Kidney epithelial cell (primary cell): ENCODE measurements around the gene GAK. TPM values are rescaled to one million over a fixed set of nuclear protein-coding genes. Genes with fewer than 3 reads are reported as not detected.

ENCODE experiments used
- DNase-seq: peaks from one replicate; pipeline ENCODE4 v3.0.0-alpha.2; 2010; ENCODE audit warnings: low read depth
- H3K27me3 ChIP-seq: 2 replicates; pipeline ENCODE4 v1.6.0; 2011; ENCODE audit warnings: low read length; ENCODE audit not compliant: control insufficient read depth, insufficient read depth
- H3K36me3 ChIP-seq: 2 replicates; pipeline ENCODE4 v1.5.1; 2011; ENCODE audit warnings: low read length; ENCODE audit not compliant: control insufficient read depth, insufficient read depth
- H3K4me3 ChIP-seq: 2 replicates; pipeline ENCODE4 v1.5.1; 2011; ENCODE audit warnings: low read depth, mild to moderate bottlenecking, control low read depth, low read length
- total RNA-seq: library from RNA; depleted of rRNA; stranded (reverse); fragments of >200 nt; gene quantifications from 2 replicates; pipeline ENCODE4 v1.2.3, GENCODE V29; 2015
- TF ChIP-seq, protein P1 (sequence below): IDR thresholded peaks from 2 replicates; pipeline ENCODE4 v1.5.1; 2011; ENCODE audit warnings: mild to moderate bottlenecking, moderate library complexity, low read length, control low read depth, inconsistent platforms; ENCODE audit not compliant: insufficient read depth, poor library complexity, severe bottlenecking

The GAK gene
- total RNA-seq, 1 donor from 2014 or later: 131 TPM

DNA sequence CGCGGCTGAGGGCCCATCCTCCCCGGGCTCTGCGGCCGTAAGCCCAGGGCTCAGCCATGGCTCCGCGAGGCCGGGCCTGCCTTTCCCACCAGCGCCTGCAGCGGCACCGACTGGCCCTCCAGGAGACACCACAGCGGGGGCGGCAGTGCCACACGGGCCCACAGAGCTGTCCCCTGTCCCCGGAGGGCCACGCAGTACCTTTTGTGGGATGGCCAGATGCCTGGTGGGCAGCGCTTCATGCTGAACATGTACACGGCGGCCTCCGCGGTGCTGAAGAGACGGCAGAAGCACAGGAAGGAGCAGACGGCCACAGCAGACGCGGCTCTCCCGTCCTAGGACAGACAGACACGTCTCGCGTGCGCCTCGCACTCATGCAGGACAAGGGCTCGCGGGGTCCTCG, 50.4 kb downstream of the GAK start:
- TF ChIP-seq, protein P1, sequence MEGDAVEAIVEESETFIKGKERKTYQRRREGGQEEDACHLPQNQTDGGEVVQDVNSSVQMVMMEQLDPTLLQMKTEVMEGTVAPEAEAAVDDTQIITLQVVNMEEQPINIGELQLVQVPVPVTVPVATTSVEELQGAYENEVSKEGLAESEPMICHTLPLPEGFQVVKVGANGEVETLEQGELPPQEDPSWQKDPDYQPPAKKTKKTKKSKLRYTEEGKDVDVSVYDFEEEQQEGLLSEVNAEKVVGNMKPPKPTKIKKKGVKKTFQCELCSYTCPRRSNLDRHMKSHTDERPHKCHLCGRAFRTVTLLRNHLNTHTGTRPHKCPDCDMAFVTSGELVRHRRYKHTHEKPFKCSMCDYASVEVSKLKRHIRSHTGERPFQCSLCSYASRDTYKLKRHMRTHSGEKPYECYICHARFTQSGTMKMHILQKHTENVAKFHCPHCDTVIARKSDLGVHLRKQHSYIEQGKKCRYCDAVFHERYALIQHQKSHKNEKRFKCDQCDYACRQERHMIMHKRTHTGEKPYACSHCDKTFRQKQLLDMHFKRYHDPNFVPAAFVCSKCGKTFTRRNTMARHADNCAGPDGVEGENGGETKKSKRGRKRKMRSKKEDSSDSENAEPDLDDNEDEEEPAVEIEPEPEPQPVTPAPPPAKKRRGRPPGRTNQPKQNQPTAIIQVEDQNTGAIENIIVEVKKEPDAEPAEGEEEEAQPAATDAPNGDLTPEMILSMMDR: no peak
- peaks cover 4% of the 10 kb centered on the region for H3K36me3 ChIP-seq
- H3K27me3 ChIP-seq: no peaks in the 10 kb centered on the region
- no peak overlapping the region for H3K4me3 ChIP-seq
- DNase-seq: no peak

DNA sequence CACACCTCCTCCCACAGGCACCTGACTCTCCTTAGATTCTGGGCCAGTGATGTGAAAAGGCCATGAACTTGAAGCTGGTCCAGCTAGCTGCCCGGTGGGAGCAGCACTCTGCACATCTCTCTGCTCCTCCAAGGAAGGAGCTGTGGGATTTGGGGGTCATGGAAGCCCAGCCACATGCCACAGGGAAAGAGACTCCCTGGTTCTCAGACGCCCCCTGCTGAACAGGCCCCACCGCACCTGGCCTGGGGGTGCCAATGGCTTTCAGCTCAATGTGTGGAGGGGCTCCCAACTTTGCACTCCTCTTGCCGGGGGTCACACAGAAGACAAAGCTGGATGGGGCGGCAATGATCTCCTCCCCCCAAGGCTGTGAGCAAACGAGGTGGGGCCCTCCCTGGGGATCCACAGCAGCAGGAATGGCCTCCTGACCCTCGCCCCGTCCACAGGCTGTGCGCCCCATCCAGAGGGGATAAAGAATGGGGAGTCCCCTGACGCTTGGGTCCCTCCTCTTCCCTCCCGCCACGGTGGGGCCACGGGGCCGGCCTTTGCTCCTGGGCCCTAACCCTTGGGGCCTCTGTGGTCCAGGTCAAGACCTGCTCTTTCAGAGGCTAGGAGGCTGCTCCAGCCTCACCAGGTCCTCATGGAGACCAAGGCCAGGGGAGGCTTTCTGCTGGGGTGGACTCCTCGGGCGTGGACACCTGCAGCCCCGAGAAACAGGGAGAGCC, 51.3 kb downstream of the GAK start:
- Histone ChIP-seq H3K27me3 (no peaks in the 10 kb centered on the region), H3K36me3 (peaks cover 6% of the 10 kb centered on the region), H3K4me3 (no peak overlapping the region)
- DNase-seq: no peak
- TF ChIP-seq, protein P1: peak; percentile 9

DNA sequence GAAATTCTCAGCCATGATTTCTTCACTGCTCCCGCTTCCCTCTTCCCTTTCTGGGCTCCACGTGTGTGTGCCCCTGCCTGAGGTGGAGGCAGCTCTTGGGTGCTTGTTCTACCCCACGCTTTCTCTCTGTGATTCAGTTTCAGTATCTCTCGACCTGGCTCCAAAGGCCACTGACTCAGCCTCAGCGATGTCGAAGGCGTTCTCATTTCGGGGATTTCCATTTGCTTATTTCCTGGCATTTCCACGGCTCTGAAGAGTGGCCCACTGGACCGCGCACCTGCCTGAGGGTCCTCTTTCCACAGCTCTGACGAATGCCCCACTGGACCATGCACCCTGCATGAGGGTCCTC, 52.4 kb downstream of the GAK start:
- DNase-seq: no peak

DNA sequence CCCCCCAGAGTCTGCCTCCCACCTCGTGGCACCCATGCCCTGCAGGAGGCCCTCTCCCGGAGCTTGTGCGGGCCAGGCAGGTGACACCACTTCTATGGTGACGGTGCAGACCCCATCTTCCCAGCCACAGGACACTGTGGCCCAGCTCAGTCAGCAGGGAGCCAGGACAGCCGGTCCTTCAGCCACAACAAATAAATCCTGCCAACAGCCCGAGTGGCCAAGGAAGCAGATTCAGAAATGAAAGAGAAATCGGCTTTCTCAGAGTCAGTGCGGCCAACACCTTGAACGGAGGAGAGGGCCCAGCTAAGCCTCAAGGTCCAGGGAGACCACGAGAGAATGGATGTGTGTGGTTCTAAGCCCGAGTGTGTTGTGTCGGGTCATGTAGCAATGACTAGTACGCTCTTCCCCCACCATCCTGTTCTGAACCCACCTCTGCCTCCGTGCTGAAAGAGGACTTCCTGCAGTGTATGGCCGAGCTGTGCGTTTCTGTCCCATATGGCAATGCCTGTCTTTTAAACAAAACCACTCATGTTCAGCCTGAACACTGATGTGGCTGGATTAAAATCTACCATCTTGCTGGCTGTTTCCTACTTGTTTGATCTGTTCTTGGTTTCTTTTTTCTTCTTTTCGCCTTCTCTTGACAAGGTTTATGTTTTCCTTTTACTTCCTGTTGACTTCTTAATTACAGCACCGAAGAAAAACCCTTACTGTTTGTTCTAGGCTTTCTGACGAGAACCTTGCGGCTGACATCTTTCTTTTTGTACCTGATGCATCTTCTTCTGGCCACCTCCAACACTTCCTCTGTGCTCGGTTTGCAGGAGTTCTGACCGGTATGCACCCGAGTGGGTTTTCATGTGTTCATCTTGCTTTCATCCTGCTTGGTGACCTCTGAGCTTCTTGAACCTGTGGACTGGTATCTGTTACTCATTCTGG, 53.1 kb downstream of the GAK start:
- Histone ChIP-seq H3K36me3 (peaks cover 6% of the 10 kb centered on the region), H3K27me3 (no peaks in the 10 kb centered on the region), H3K4me3 (no peak overlapping the region)
- DNase-seq: no peak
- TF ChIP-seq, protein P1: no peak

More for the DNA sequence above, 52.4 kb downstream of the GAK start:
- H3K36me3 ChIP-seq: peaks cover 6% of the 10 kb centered on the region
- TF ChIP-seq, protein P1: no peak
- no peaks in the 10 kb centered on the region for H3K27me3 ChIP-seq
- H3K4me3 ChIP-seq: no peak overlapping the region

DNA sequence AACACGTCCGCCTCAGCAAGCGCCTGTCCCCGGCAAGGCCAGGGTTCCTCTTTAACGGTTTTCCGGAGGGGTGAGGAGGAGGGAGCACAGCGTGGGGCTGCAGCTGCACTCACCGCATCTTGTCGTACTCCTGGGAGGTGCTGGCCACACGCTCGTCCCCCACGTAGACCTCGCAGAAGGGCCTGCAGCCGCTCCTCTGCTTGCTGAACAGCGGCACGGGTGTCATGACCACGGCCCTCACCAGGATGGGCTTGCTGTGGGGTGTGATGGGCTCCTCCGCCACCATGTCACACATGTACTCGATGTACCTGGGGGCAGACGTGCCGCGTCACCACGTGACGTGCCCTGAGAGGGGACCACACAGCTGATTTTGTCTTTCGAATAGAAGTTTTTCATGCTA, 54.6 kb downstream of the GAK start:
- Histone ChIP-seq H3K36me3 (peaks cover 6% of the 10 kb centered on the region), H3K4me3 (no peak overlapping the region), H3K27me3 (no peaks in the 10 kb centered on the region)
- TF ChIP-seq, protein P1: no peak
- no peak for DNase-seq

DNA sequence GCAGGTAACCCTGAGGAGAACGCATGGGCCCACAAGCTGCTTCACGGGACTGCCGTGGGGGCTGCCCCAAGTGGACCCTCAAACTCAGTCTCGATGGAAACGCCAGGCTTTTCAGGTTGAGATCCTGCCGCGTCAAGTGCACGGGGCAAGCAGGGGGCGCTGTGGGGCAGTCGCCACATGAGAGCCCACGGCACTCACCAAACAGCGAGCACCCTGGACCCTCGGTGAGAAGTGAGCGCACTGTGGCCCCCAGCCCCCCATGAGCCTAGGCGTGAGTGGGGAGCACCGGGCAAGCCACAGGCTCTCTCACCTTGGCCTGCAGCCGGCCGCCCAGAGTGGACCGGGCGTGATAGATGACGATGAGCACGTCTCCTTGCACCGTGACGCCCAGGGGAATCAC, 55.3 kb downstream of the GAK start:
- TF ChIP-seq, protein P1: peak; percentile 11
- Histone ChIP-seq H3K27me3 (no peaks in the 10 kb centered on the region), H3K4me3 (no peak overlapping the region), H3K36me3 (peaks cover 6% of the 10 kb centered on the region)
- DNase-seq: no peak
